Uterus (tissue), 2 donors: ENCODE results near the gene AAK1.

Experiments used
- POLR2A ChIP-seq, 2 donors: fragments of 450-650 bp; IDR thresholded peaks; one replicate each; pipeline ENCODE4 v1.6.1; 2016; ENCODE audit warnings: antibody characterized with exemption in 2 of 2, mild to moderate bottlenecking in 1 of 2, moderate library complexity in 1 of 2
- TF ChIP-seq, protein P1 (sequence below), 4 experiments: fragments of 200-600 bp in 2 of 4; fragments of 450-650 bp in 2 of 4; sonication (generic) in 2 of 4; IDR thresholded peaks; one replicate each; pipeline ENCODE4 v1.5.1; 2016 to 2019; ENCODE audit warnings: antibody characterized with exemption in 4 of 4, mild to moderate bottlenecking in 2 of 4, moderate library complexity in 1 of 4

DNA sequence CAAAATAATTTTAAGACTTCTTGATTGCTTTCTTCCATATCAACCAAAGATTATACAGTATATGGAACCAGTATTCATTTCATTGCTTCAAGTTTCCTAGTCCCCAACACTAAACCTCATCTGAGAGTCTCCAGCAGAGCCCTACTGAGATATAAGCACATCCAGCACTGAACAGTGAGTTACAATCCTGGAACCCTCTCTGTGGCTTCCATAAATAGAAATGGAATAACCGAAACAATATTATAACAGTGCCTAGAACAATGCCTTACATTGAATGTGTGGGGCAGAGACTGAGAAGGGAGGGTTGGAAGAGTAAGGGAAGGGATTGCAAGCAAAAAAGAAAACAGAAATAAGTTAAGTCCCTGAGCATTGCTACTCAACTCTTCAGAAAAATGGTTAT, 18.9 kb downstream of the AAK1 start:
- TF ChIP-seq, protein P1, sequence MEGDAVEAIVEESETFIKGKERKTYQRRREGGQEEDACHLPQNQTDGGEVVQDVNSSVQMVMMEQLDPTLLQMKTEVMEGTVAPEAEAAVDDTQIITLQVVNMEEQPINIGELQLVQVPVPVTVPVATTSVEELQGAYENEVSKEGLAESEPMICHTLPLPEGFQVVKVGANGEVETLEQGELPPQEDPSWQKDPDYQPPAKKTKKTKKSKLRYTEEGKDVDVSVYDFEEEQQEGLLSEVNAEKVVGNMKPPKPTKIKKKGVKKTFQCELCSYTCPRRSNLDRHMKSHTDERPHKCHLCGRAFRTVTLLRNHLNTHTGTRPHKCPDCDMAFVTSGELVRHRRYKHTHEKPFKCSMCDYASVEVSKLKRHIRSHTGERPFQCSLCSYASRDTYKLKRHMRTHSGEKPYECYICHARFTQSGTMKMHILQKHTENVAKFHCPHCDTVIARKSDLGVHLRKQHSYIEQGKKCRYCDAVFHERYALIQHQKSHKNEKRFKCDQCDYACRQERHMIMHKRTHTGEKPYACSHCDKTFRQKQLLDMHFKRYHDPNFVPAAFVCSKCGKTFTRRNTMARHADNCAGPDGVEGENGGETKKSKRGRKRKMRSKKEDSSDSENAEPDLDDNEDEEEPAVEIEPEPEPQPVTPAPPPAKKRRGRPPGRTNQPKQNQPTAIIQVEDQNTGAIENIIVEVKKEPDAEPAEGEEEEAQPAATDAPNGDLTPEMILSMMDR (IDR thresholded peaks at IDR 0.05), result no peak
- no peak for TF ChIP-seq POLR2A (IDR thresholded peaks at IDR 0.05)
